Thyroid gland (tissue), 4 donors: ENCODE results near the gene CCL8. TPM values are rescaled to one million over a fixed set of nuclear protein-coding genes. Genes with fewer than 3 reads are reported as not detected.

Source experiments
- DNase-seq, 2 donors: peaks; one replicate each; pipeline ENCODE4 v3.0.0-alpha.2; 2019
- H3K27ac ChIP-seq, 3 donors: fragments of 200-600 bp; sonication (generic); 1 replicate in 2 of 3; 2 replicates in 1 of 3; pipeline ENCODE4 v1.5.1; 2016 to 2019; ENCODE audit warnings: mild to moderate bottlenecking in 1 of 3, moderate library complexity in 1 of 3
- H3K27me3 ChIP-seq: fragments of 200-600 bp; sonication (generic); one replicate; pipeline ENCODE4 v1.5.1; 2019
- H3K36me3 ChIP-seq, 2 donors: fragments of 200-600 bp; sonication (generic); one replicate each; pipeline ENCODE4 v1.5.1; 2016 to 2019
- H3K4me1 ChIP-seq, 2 donors: fragments of 200-600 bp; sonication (generic); one replicate each; pipeline ENCODE4 v1.5.1; 2017 to 2019
- H3K4me3 ChIP-seq, 3 donors: fragments of 200-600 bp; sonication (generic); replicated peaks in 1 of 3; 1 replicate in 2 of 3; 2 replicates in 1 of 3; pipeline ENCODE4 v1.5.1; 2016; ENCODE audit warnings: mild to moderate bottlenecking in 1 of 3
- H3K9me3 ChIP-seq: fragments of 200-600 bp; sonication (generic); one replicate; pipeline ENCODE4 v1.5.1; 2017
- CTCF ChIP-seq, 6 experiments: fragments of 200-600 bp in 3 of 6; fragments of 450-650 bp in 3 of 6; sonication (generic) in 3 of 6; IDR thresholded peaks; one replicate each; pipeline ENCODE4 v1.5.1; 2016 to 2019; ENCODE audit warnings: antibody characterized with exemption in 6 of 6, mild to moderate bottlenecking in 2 of 6, inconsistent platforms in 1 of 6, moderate library complexity in 1 of 6
- POLR2A ChIP-seq, 2 donors: fragments of 450-650 bp; IDR thresholded peaks; one replicate each; pipeline ENCODE4 v1.6.1; 2017; ENCODE audit warnings: antibody characterized with exemption in 2 of 2, mild to moderate bottlenecking in 2 of 2, moderate library complexity in 1 of 2
- WGBS, 2 donors: methylation state at CpG; one replicate each; pipeline ENCODE4 v1.1.5; 2017; 5-methylcytosine and 5-hydroxymethylcytosine counted together
- intact Hi-C: fragments of 100-400 bp; cut with DNase I; formaldehyde crosslinking; loops from one replicate; pipeline ENCODE4 v1.15.1; 2023
- total RNA-seq, 4 donors: library from RNA; depleted of rRNA; stranded (reverse); fragments of >200 nt; gene quantifications; one replicate each; pipeline ENCODE4 v1.2.3, GENCODE V29; 2016

CCL8 gene
- total RNA-seq, 4 donors from 2014 or later = not detected

- no peaks in the 10 kb centered on the region for H3K4me1 ChIP-seq
- no peak for DNase-seq
- WGBS, 2 donors = 61 to 73% methylated on average over 3 of the region's 3 CpGs
- intact Hi-C loops = no loop called here
- no peaks in the 10 kb centered on the region for H3K27me3 ChIP-seq
- no peaks in the 10 kb centered on the region for H3K9me3 ChIP-seq
- TF ChIP-seq CTCF (IDR thresholded peaks at IDR 0.05) (no peak), POLR2A (IDR thresholded peaks at IDR 0.05) (no peak)
- no peak overlapping the region for H3K27ac ChIP-seq
- H3K36me3 ChIP-seq = no peaks in the 10 kb centered on the region
- no peak overlapping the region for H3K4me3 ChIP-seq
Measured at GRCh38 chr17:34370997-34371395, 51.8 kb downstream of the CCL8 start.

Other genes starting within 250 kb of the CCL8 start
- 10 to 100 TPM; 11.7 to 39.4 (median 23.6) TPM for gene CCL2, start 64.2 kb upstream of the CCL8 start, total RNA-seq
- not detected for gene CCL7, start 49.2 kb upstream of the CCL8 start, total RNA-seq
- gene CCL11, start 33.7 kb upstream of the CCL8 start, total RNA-seq = not detected
- gene CCL13, start 37.0 kb downstream of the CCL8 start, total RNA-seq = 1 to 10 TPM; 1.2 to 3.2 (median 1.6) TPM
- not detected for gene CCL1, start 43.8 kb downstream of the CCL8 start, total RNA-seq